ENCODE measurements around the gene GALNT18. TPM values are rescaled to one million over a fixed set of nuclear protein-coding genes. Genes with fewer than 3 reads are reported as not detected.

Gene GALNT18
- total RNA-seq, 2 experiments from 2014 or later: not detected

- Histone ChIP-seq H3K9me3 (ENCODE audit: low read length) (no peaks in the 10 kb centered on the region), H2AFZ (ENCODE audit: low read length) (no peak overlapping the region), H3K27ac (ENCODE audit: low read depth, low read length, poor library complexity, severe bottlenecking) (no peak overlapping the region), H3K79me2 (ENCODE audit: insufficient read depth, low read depth, low read length) (no peaks in the 10 kb centered on the region), H3K36me3 (ENCODE audit: insufficient read depth, low read length) (no peaks in the 10 kb centered on the region), H3K4me2 (ENCODE audit: low read length) (no peak overlapping the region), H3K4me3 (ENCODE audit: low read depth, low read length, poor library complexity, severe bottlenecking) (no peak overlapping the region), H3K4me1 (ENCODE audit: insufficient read depth, low read length, poor library complexity, severe bottlenecking) (no peaks in the 10 kb centered on the region), H3K9me2 (ENCODE audit: insufficient read depth, low read length) (no peaks in the 10 kb centered on the region), H4K20me1 (ENCODE audit: insufficient read depth, low read length) (no peaks in the 10 kb centered on the region)
- TF ChIP-seq EZH2phosphoT487 (IDR thresholded peaks at IDR 0.05; ENCODE audit: borderline replicate concordance, low read depth, low read length): no peak
- TF ChIP-seq, protein P1, sequence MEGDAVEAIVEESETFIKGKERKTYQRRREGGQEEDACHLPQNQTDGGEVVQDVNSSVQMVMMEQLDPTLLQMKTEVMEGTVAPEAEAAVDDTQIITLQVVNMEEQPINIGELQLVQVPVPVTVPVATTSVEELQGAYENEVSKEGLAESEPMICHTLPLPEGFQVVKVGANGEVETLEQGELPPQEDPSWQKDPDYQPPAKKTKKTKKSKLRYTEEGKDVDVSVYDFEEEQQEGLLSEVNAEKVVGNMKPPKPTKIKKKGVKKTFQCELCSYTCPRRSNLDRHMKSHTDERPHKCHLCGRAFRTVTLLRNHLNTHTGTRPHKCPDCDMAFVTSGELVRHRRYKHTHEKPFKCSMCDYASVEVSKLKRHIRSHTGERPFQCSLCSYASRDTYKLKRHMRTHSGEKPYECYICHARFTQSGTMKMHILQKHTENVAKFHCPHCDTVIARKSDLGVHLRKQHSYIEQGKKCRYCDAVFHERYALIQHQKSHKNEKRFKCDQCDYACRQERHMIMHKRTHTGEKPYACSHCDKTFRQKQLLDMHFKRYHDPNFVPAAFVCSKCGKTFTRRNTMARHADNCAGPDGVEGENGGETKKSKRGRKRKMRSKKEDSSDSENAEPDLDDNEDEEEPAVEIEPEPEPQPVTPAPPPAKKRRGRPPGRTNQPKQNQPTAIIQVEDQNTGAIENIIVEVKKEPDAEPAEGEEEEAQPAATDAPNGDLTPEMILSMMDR (conservative IDR thresholded peaks at IDR 0.05; ENCODE audit: low read length): no peak
- intact Hi-C loops (cut with micrococcal nuclease; ENCODE audit: unreplicated experiment): no loop called here
- DNase-seq (ENCODE audit: low spot score): no peak
- no TSS peak for BruUV-seq (replicated peaks)
- CTCF ChIA-PET (ENCODE audit: unreplicated experiment): no interaction called here
- POLR2A ChIA-PET: no interaction called here
Observed at GRCh38 chr11:11531131-11531908, 90.5 kb downstream of the GALNT18 start.

GRCh38 chr11:11528986-11529385, 92.8 kb downstream of the GALNT18 start:
- Histone ChIP-seq H2AFZ (ENCODE audit: low read length) (no peak overlapping the region), H3K9me2 (ENCODE audit: insufficient read depth, low read length) (no peaks in the 10 kb centered on the region), H3K9me3 (ENCODE audit: low read length) (no peaks in the 10 kb centered on the region), H3K4me2 (ENCODE audit: low read length) (no peak overlapping the region), H3K27ac (ENCODE audit: low read depth, low read length, poor library complexity, severe bottlenecking) (no peak overlapping the region), H3K79me2 (ENCODE audit: insufficient read depth, low read depth, low read length) (no peaks in the 10 kb centered on the region), H3K4me1 (ENCODE audit: insufficient read depth, low read length, poor library complexity, severe bottlenecking) (no peaks in the 10 kb centered on the region), H3K36me3 (ENCODE audit: insufficient read depth, low read length) (no peaks in the 10 kb centered on the region), H3K4me3 (ENCODE audit: low read depth, low read length, poor library complexity, severe bottlenecking) (no peak overlapping the region), H4K20me1 (ENCODE audit: insufficient read depth, low read length) (no peaks in the 10 kb centered on the region)
- ChIA-PET POLR2A (interaction anchor here (0.6 to 0.7 kb wide), 2 partner anchors 73 to 1382 kb away, joined by 3 to 5 read pairs; no protein-coding TSS in a partner anchor), CTCF (ENCODE audit: unreplicated experiment) (no interaction called here)
- intact Hi-C loops (cut with micrococcal nuclease; ENCODE audit: unreplicated experiment): no loop called here
- no TSS peak for BruUV-seq (replicated peaks)
- no peak for DNase-seq (ENCODE audit: low spot score)
- TF ChIP-seq EZH2phosphoT487 (IDR thresholded peaks at IDR 0.05; ENCODE audit: borderline replicate concordance, low read depth, low read length): no peak
- TF ChIP-seq, protein P1 (conservative IDR thresholded peaks at IDR 0.05; ENCODE audit: low read length): no peak

DNA sequence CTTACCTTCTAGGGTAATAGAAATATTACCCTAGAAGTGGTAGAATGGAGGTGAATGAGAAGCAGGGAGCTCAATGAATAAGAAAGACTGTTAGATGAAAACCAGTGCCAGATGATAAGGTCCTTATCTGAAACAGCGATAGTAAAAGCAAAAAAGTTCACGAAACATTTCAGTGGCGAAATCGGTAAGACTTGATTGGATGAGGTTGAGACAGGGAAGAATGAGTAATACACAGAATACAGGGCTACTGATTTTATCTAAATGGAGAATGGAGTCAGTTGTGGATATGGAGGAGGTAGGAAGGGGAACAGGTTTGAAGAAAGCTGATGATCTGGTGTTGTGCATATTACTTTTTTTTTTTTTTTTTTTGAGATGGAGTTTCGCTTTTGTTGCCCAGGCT, 96.5 kb downstream of the GALNT18 start:
- intact Hi-C loops (cut with micrococcal nuclease; ENCODE audit: unreplicated experiment): no loop called here
- ChIA-PET POLR2A (interaction anchor here (0.6 kb wide), 1 partner anchor 595 kb away, joined by 3 read pairs; no protein-coding TSS in a partner anchor), CTCF (ENCODE audit: unreplicated experiment) (no interaction called here)

More for the DNA sequence above, 96.5 kb downstream of the GALNT18 start:
- TF ChIP-seq EZH2phosphoT487 (IDR thresholded peaks at IDR 0.05; ENCODE audit: borderline replicate concordance, low read depth, low read length): no peak
- TF ChIP-seq, protein P1 (conservative IDR thresholded peaks at IDR 0.05; ENCODE audit: low read length): no peak
- Histone ChIP-seq H3K9me2 (ENCODE audit: insufficient read depth, low read length) (no peaks in the 10 kb centered on the region), H3K4me2 (ENCODE audit: low read length) (no peak overlapping the region), H3K4me3 (ENCODE audit: low read depth, low read length, poor library complexity, severe bottlenecking) (no peak overlapping the region), H2AFZ (ENCODE audit: low read length) (no peak overlapping the region), H3K79me2 (ENCODE audit: insufficient read depth, low read depth, low read length) (no peaks in the 10 kb centered on the region), H4K20me1 (ENCODE audit: insufficient read depth, low read length) (no peaks in the 10 kb centered on the region), H3K27ac (ENCODE audit: low read depth, low read length, poor library complexity, severe bottlenecking) (no peak overlapping the region), H3K9me3 (ENCODE audit: low read length) (no peaks in the 10 kb centered on the region), H3K4me1 (ENCODE audit: insufficient read depth, low read length, poor library complexity, severe bottlenecking) (no peaks in the 10 kb centered on the region), H3K36me3 (ENCODE audit: insufficient read depth, low read length) (no peaks in the 10 kb centered on the region)
- no peak for DNase-seq (ENCODE audit: low spot score)
- no TSS peak for BruUV-seq (replicated peaks)

All from OCI-LY7 (cell line).